Body of pancreas (tissue), 4 donors: ENCODE measurements around the gene COX8A.

Source experiments
- CTCF ChIP-seq, 7 experiments: fragments of 450-650 bp in 4 of 7; fragments of 200-600 bp in 3 of 7; sonication (generic) in 3 of 7; IDR thresholded peaks; one replicate each; pipeline ENCODE4 v1.5.1; 2016 to 2019; ENCODE audit warnings: antibody characterized with exemption in 7 of 7
- POLR2A ChIP-seq, 3 donors: fragments of 450-650 bp; IDR thresholded peaks; one replicate each; pipeline ENCODE4 v1.6.1; 2016; ENCODE audit warnings: antibody characterized with exemption in 3 of 3, mild to moderate bottlenecking in 2 of 3

- no peak for TF ChIP-seq CTCF (IDR thresholded peaks at IDR 0.05)
- no peak for TF ChIP-seq POLR2A (IDR thresholded peaks at IDR 0.05)
Measured at GRCh38 chr11:64008283-64008913, 34.0 kb downstream of the COX8A start.
